Esophagus squamous epithelium (tissue), 4 donors: Measurements from ENCODE around the gene NEMP2.

Experiments used
- CTCF ChIP-seq, 6 experiments: fragments of 450-650 bp in 4 of 6; fragments of 200-600 bp in 2 of 6; sonication (generic) in 2 of 6; IDR thresholded peaks; one replicate each; pipeline ENCODE4 v1.5.1; 2016 to 2019; ENCODE audit warnings: antibody characterized with exemption in 6 of 6, mild to moderate bottlenecking in 4 of 6, moderate library complexity in 4 of 6
- POLR2A ChIP-seq, 4 donors: fragments of 450-650 bp; IDR thresholded peaks; one replicate each; pipeline ENCODE4 v1.6.1; 2017; ENCODE audit warnings: antibody characterized with exemption in 4 of 4, mild to moderate bottlenecking in 4 of 4, moderate library complexity in 3 of 4

DNA sequence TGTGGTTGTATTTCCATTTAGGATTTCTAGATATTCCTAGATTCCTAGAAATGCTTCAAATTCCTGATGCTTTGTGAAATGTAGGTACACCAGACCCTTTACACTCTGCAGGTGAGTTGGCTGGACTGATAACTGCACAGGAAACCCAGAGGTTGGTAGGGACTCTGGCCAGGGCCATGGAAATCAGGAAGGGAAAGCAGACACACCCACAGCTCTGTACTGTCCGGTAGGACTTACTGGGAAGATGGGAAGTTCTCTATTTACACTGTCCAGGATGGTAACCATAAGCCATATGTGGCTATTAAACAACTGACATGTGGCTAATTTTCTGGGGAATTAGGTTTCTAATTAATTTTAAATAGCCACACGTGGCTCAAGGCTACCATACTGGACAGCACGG lies 31.4 kb downstream of the NEMP2 start:
- TF ChIP-seq CTCF (IDR thresholded peaks at IDR 0.05) (no peak), POLR2A (IDR thresholded peaks at IDR 0.05) (no peak)
